ENCODE results near the gene ZNF362.

The ZNF362 gene

DNA sequence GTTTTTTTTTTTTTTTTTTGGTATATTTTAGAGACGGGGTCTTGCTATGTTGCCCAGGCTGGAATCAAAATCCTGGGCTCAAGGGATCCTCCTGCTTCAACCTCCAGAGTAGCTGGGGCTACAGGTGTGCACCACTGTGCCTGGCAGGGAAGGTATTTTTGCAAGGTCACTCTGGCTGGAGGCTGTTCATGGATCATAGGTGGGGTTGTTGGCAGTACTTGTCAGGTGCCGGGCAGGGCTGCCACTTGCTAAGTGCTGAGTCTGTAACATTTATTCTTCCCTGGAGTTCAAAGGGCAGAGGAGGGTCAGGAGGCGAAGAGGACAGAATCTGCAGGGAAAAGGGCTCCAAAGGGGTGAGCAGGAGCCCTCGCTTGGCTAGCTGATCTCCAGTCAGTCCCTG is 40.5 kb downstream of the ZNF362 start:
- FAIRE-seq (no peak), DNase-seq (ENCODE audit: insufficient read length, low spot score) (no peak)
- TF ChIP-seq SPI1 (IDR thresholded peaks at IDR 0.05; ENCODE audit: low read depth, low read length) (no peak), PAX5 (IDR thresholded peaks at IDR 0.05; ENCODE audit: insufficient read depth, low read length, severe bottlenecking) (no peak), POLR2A (IDR thresholded peaks at IDR 0.05; ENCODE audit: low read depth, low read length) (no peak), POLR2AphosphoS5 (IDR thresholded peaks at IDR 0.05; ENCODE audit: low read depth, low read length) (no peak), POU2F2 (IDR thresholded peaks at IDR 0.05; ENCODE audit: low read depth, low read length) (no peak), TAF1 (IDR thresholded peaks at IDR 0.05; ENCODE audit: low read depth, low read length) (no peak)

DNA sequence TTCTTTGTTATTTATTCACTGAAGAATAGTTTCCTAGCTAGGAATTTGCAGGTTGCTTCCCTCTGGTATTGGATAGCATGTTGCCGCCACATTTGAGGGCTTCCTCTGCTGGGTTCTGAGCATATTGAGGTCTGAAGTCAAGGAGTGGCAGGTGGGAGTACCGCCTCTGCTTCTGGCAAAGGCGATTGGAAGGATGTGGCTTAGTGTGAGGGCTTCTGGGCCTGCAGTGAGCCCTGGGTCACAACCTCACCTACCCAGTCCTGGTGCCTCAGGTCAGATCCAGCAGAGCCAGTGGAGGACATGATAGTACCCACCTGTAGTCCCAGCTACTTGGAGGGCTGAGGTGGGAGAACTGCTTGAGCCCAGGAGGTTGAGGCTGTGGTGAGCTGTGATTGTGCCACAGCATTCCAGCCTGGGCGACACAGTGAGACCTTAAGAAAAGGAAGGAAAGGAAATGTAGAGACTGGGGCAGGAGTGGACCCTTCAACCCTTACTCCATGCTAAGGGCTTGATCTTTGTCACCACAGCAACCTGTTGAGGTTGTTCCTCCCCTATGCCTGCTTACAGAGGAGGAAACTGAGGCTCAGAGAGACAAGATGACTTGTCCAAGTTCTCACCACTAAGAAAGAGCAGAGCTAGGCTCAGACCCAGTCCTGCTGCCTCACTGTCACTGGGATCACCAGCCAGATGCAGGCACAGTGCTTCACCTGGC is 41.8 kb downstream of the ZNF362 start:
- FAIRE-seq (no peak), DNase-seq (ENCODE audit: insufficient read length, low spot score) (no peak)
- TF ChIP-seq POLR2A (IDR thresholded peaks at IDR 0.05; ENCODE audit: low read depth, low read length): no peak
- no peak for TF ChIP-seq POLR2AphosphoS5 (IDR thresholded peaks at IDR 0.05; ENCODE audit: low read depth, low read length)
- no peak for TF ChIP-seq POU2F2 (IDR thresholded peaks at IDR 0.05; ENCODE audit: low read depth, low read length)
- TF ChIP-seq SPI1 (IDR thresholded peaks at IDR 0.05; ENCODE audit: low read depth, low read length): no peak
- TF ChIP-seq TAF1 (IDR thresholded peaks at IDR 0.05; ENCODE audit: low read depth, low read length): no peak
- TF ChIP-seq PAX5 (IDR thresholded peaks at IDR 0.05; ENCODE audit: insufficient read depth, low read length, severe bottlenecking): no peak

DNA sequence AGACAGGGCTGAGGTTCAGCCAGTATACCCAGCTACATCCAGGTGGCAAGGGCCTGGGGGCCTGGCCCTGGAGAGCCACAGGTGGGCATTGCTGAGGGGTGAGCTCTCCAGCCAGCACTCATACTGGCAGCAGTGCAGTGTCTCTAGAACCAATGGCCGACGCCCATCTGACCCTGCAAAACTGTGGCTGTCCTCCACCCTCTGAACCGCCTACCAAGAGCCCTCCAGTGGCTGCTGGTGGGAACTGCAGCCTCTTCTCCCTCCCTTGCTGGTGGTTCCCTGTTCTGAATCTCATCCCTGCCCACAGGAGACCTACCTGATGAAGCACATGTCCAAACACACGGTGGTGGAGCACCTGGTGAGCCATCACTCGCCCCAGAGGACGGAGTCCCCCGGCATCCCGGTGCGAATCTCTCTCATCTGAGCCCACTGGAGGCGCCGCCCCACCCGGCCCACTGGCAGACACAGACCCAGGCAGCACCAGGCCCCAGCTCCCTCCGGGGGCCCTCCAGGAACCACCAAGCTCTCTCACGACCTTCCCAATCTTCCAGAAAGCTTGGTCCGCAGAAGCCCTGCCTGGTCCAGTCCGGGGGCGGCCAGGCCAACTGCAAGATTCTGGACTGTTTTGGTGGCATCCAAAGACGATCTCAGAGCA is 42.5 kb downstream of the ZNF362 start:
- FAIRE-seq: peak; percentile 86
- TF ChIP-seq TAF1 (IDR thresholded peaks at IDR 0.05; ENCODE audit: low read depth, low read length): no peak
- no peak for TF ChIP-seq POLR2A (IDR thresholded peaks at IDR 0.05; ENCODE audit: low read depth, low read length)
- no peak for TF ChIP-seq SPI1 (IDR thresholded peaks at IDR 0.05; ENCODE audit: low read depth, low read length)
- TF ChIP-seq POLR2AphosphoS5 (IDR thresholded peaks at IDR 0.05; ENCODE audit: low read depth, low read length): no peak
- TF ChIP-seq PAX5 (IDR thresholded peaks at IDR 0.05; ENCODE audit: insufficient read depth, low read length, severe bottlenecking): no peak
- no peak for TF ChIP-seq POU2F2 (IDR thresholded peaks at IDR 0.05; ENCODE audit: low read depth, low read length)
- peak; percentile 78 for DNase-seq (ENCODE audit: insufficient read length, low spot score)

DNA sequence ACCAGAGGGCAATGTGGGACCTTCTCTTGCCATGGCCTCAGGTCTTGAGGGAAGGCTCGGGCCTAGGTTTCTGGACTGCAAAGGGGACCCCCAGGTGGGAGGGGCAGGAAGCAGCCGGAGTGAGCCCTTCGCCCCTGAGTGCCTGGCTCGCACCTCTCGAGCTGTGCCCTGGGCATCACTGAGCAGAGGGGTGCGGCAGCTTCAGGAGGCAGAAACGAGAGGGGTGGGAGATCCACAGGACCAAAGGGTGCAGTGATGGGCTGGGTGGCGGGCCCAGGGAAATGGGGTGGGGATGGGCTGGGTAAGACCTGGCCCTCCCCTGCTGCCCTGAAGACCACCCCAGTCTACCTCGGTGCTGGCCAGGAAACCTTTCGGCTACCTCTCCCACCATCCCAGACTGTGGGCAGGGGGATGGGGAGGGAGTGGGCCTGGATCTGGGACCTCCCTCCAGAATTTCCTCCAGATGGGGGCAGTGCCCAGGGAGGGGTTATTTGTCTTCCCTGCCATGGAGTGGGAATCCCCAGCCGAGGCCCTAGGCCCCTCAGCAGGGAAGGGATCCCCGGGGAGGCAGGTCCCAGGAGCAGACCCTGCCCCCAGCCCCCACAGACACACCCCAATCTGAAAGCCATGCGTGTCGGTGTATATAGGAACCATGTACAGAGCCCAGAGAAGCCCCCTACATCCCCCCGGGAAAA is 43.3 kb downstream of the ZNF362 start:
- no peak for FAIRE-seq
- TF ChIP-seq POU2F2 (IDR thresholded peaks at IDR 0.05; ENCODE audit: low read depth, low read length) (no peak), PAX5 (IDR thresholded peaks at IDR 0.05; ENCODE audit: insufficient read depth, low read length, severe bottlenecking) (no peak), TAF1 (IDR thresholded peaks at IDR 0.05; ENCODE audit: low read depth, low read length) (no peak), POLR2AphosphoS5 (IDR thresholded peaks at IDR 0.05; ENCODE audit: low read depth, low read length) (no peak), SPI1 (IDR thresholded peaks at IDR 0.05; ENCODE audit: low read depth, low read length) (no peak), POLR2A (IDR thresholded peaks at IDR 0.05; ENCODE audit: low read depth, low read length) (no peak)
- DNase-seq (ENCODE audit: insufficient read length, low spot score): no peak

DNA sequence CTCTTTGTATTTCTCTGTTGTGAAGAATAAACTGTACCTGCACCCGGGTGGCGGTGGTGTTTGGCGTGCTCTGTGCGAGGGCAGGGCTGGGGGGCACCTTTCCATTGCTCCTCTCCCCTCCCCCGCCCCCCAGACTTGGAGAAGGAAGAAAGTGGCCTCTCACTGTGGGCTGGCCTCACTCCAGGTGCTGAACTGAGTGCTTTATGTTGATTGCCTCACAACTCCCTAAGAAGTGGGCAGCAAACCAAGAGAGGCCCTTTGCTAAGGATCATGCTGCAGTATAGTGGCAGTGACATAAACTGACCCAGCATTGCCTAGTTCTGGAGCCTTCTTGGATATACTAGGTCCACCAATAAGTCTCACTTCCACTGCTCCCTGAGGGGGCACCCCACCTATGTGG is 44.4 kb downstream of the ZNF362 start:
- DNase-seq (ENCODE audit: insufficient read length, low spot score) (no peak), FAIRE-seq (no peak)
- TF ChIP-seq POLR2A (IDR thresholded peaks at IDR 0.05; ENCODE audit: low read depth, low read length) (no peak), TAF1 (IDR thresholded peaks at IDR 0.05; ENCODE audit: low read depth, low read length) (no peak), SPI1 (IDR thresholded peaks at IDR 0.05; ENCODE audit: low read depth, low read length) (no peak), POLR2AphosphoS5 (IDR thresholded peaks at IDR 0.05; ENCODE audit: low read depth, low read length) (no peak), POU2F2 (IDR thresholded peaks at IDR 0.05; ENCODE audit: low read depth, low read length) (no peak), PAX5 (IDR thresholded peaks at IDR 0.05; ENCODE audit: insufficient read depth, low read length, severe bottlenecking) (no peak)

DNA sequence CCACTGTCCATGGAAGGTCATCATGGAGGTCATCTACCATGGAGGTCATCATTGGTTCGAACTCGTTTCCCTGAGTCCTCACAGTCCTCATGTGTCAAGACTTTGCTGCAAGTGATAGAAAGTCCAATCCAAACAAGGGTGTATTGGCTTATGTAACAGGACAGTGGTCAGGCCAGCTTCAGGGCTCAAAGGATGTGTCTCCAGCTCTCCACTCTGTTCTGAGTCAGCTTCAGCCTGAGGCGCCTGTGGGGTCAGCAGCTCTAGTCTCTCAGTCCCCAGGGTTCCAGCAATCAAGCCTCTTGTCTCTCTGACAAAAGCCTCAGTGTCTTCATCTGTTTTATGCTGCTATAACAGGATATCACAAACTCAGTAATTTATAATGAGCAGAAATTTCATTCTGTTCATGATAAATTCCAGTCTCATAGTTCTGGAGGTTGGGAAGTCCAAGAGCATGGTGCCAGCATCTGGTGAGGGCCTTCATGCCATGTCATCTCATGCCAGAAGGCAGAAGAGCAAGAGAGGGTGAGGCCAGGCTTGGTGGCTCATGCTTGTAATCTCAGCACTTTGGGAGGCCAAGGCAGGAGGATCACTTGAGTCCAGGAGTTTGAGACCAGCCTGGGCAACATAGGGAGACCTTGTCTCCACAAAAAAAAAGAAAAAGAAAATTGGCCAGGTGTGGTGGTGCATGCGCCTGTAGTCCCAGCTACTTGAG is 45.1 kb downstream of the ZNF362 start:
- DNase-seq (ENCODE audit: insufficient read length, low spot score): no peak
- FAIRE-seq: no peak
- TF ChIP-seq POLR2A (IDR thresholded peaks at IDR 0.05; ENCODE audit: low read depth, low read length): no peak
- TF ChIP-seq POLR2AphosphoS5 (IDR thresholded peaks at IDR 0.05; ENCODE audit: low read depth, low read length): no peak
- TF ChIP-seq TAF1 (IDR thresholded peaks at IDR 0.05; ENCODE audit: low read depth, low read length): no peak
- TF ChIP-seq SPI1 (IDR thresholded peaks at IDR 0.05; ENCODE audit: low read depth, low read length): no peak
- TF ChIP-seq POU2F2 (IDR thresholded peaks at IDR 0.05; ENCODE audit: low read depth, low read length): no peak
- no peak for TF ChIP-seq PAX5 (IDR thresholded peaks at IDR 0.05; ENCODE audit: insufficient read depth, low read length, severe bottlenecking)

DNA sequence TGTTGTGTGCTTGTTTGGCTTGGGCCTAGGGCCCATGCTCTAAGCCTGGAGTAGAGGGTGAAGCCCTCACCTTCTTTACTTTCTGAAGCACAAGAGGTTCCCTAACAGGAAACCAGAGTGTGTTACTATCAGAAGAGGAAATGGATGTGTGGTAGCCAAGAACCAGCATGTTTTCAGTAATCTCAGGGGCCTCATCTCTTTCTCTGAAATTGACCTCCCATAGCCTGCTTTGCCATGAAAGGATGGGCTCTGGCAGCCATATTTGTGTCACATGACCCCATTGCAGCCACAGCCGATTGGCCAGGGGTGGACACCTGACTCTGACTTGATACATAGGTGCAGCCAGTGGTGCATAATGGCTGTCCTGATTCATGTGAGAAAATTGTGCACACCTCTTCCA is 46.0 kb downstream of the ZNF362 start:
- FAIRE-seq (peak; percentile 84), DNase-seq (ENCODE audit: insufficient read length, low spot score) (no peak)
- TF ChIP-seq POLR2AphosphoS5 (IDR thresholded peaks at IDR 0.05; ENCODE audit: low read depth, low read length) (no peak), TAF1 (IDR thresholded peaks at IDR 0.05; ENCODE audit: low read depth, low read length) (no peak), POU2F2 (IDR thresholded peaks at IDR 0.05; ENCODE audit: low read depth, low read length) (no peak), SPI1 (IDR thresholded peaks at IDR 0.05; ENCODE audit: low read depth, low read length) (no peak), POLR2A (IDR thresholded peaks at IDR 0.05; ENCODE audit: low read depth, low read length) (no peak), PAX5 (IDR thresholded peaks at IDR 0.05; ENCODE audit: insufficient read depth, low read length, severe bottlenecking) (no peak)

DNA sequence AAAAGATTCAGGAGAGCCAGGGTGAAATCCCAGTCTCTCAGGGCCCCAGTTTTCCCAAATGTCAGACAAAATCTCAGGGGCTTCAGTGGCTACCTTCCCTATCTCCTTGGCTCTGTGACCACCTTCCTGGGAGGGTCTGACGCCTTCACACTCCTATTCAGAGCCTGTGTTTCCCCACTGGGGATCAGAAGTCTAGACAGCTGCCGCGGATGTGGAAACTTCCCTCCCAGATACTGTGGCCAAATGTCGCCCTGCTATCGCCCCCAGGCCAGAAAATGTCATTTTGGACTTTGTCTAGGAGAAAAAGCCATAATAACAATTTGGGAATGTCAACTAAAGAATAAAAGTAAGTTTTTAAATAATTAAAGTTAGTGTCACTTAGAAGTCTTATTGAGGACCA is 48.7 kb downstream of the ZNF362 start:
- FAIRE-seq (no peak), DNase-seq (ENCODE audit: insufficient read length, low spot score) (no peak)
- TF ChIP-seq POLR2AphosphoS5 (IDR thresholded peaks at IDR 0.05; ENCODE audit: low read depth, low read length) (no peak), POLR2A (IDR thresholded peaks at IDR 0.05; ENCODE audit: low read depth, low read length) (no peak), TAF1 (IDR thresholded peaks at IDR 0.05; ENCODE audit: low read depth, low read length) (no peak), POU2F2 (IDR thresholded peaks at IDR 0.05; ENCODE audit: low read depth, low read length) (no peak), PAX5 (IDR thresholded peaks at IDR 0.05; ENCODE audit: insufficient read depth, low read length, severe bottlenecking) (no peak), SPI1 (IDR thresholded peaks at IDR 0.05; ENCODE audit: low read depth, low read length) (no peak)
